Gastrocnemius medialis (tissue), 4 donors: ENCODE data around the gene CELSR3. TPM values are rescaled to one million over a fixed set of nuclear protein-coding genes. Genes with fewer than 3 reads are reported as not detected.

ENCODE experiments used
- ATAC-seq, 2 donors: fragments of 150-250 bp; one replicate each; pipeline ENCODE4 v1.9.1; 2016
- DNase-seq, 2 donors: peaks; one replicate each; pipeline ENCODE4 v3.0.0-alpha.2; 2019
- H3K27ac ChIP-seq, 4 donors: fragments of 200-600 bp; sonication (generic); 1 replicate in 1 of 4; 2 replicates in 3 of 4; pipeline ENCODE4 v1.5.1; 2016 to 2018; ENCODE audit warnings: mild to moderate bottlenecking in 2 of 4, moderate library complexity in 1 of 4
- H3K27me3 ChIP-seq, 3 donors: fragments of 200-600 bp; sonication (generic) in 2 of 3; 1 replicate in 1 of 3; 2 replicates in 2 of 3; pipeline versions ENCODE4 v1.5.1 to v1.6.0; 2016 to 2019; ENCODE audit warnings: mild to moderate bottlenecking in 1 of 3, moderate library complexity in 1 of 3
- H3K36me3 ChIP-seq, 2 donors: fragments of 200-600 bp; sonication (generic) in 1 of 2; one replicate each; pipeline ENCODE4 v1.5.1; 2017 to 2018
- H3K4me1 ChIP-seq, 2 donors: fragments of 200-600 bp; sonication (generic) in 1 of 2; one replicate each; pipeline ENCODE4 v1.5.1; 2016 to 2017; ENCODE audit warnings: mild to moderate bottlenecking in 2 of 2
- H3K4me3 ChIP-seq, 4 donors: fragments of 200-600 bp; sonication (generic) in 3 of 4; 1 replicate in 1 of 4; 2 replicates in 3 of 4; pipeline ENCODE4 v1.5.1; 2016 to 2019; ENCODE audit warnings: mild to moderate bottlenecking in 2 of 4
- H3K9me3 ChIP-seq, 3 donors: fragments of 200-600 bp; sonication (generic) in 2 of 3; 1 replicate in 1 of 3; 2 replicates in 2 of 3; pipeline ENCODE4 v1.5.1; 2016 to 2019
- CTCF ChIP-seq, 5 experiments: fragments of 450-650 bp in 3 of 5; fragments of 200-600 bp in 2 of 5; sonication (generic) in 2 of 5; IDR thresholded peaks in 4 of 5; conservative IDR thresholded peaks in 1 of 5; 1 replicate in 4 of 5; 2 replicates in 1 of 5; pipeline ENCODE4 v1.5.1; 2016 to 2019; ENCODE audit warnings: antibody characterized with exemption in 5 of 5, mild to moderate bottlenecking in 3 of 5, moderate library complexity in 3 of 5
- POLR2A ChIP-seq, 2 donors: fragments of 450-650 bp; IDR thresholded peaks; one replicate each; pipeline ENCODE4 v1.6.1; 2017; ENCODE audit warnings: antibody characterized with exemption in 2 of 2, mild to moderate bottlenecking in 2 of 2, moderate library complexity in 2 of 2
- in situ Hi-C, 4 donors: fragments of 200-750 bp; cut with MboI; loops; one replicate each; pipeline versions ENCODE4 v1.15.0 to v1.8.0; 2017; ENCODE audit warnings: low sequenced_read_pairs in 4 of 4
- intact Hi-C: fragments of 100-400 bp; cut with DNase I; formaldehyde crosslinking; loops from one replicate; pipeline ENCODE4 v1.15.1; 2023; ENCODE audit warnings: low total_unique reads
- total RNA-seq, 4 donors: library from RNA; depleted of rRNA; stranded (reverse); fragments of >200 nt; gene quantifications; one replicate each; pipeline versions ENCODE4 v1.1.0 to v1.2.3, GENCODE V29; 2016

Gene CELSR3
- total RNA-seq, 4 donors from 2014 or later = 0.02 to 0.25 (median 0.05) TPM; not detected in 1

- H3K9me3 ChIP-seq = no peaks in the 10 kb centered on the region
- TF ChIP-seq CTCF (IDR thresholded peaks at IDR 0.05 in 4 of 5, conservative IDR thresholded peaks at IDR 0.05 in 1 of 5) = no peak
- TF ChIP-seq POLR2A (IDR thresholded peaks at IDR 0.05) = no peak
- no peak for DNase-seq
- H3K27ac ChIP-seq = no peak overlapping the region
- H3K4me3 ChIP-seq = no peak overlapping the region
- ATAC-seq = no peak
- intact Hi-C loops = no loop called here
- H3K36me3 ChIP-seq = no peaks in the 10 kb centered on the region
- no peaks in the 10 kb centered on the region for H3K4me1 ChIP-seq
- in situ Hi-C loops = no loop called here
- no peaks in the 10 kb centered on the region for H3K27me3 ChIP-seq
Measured at GRCh38 chr3:48644898-48645760, 17.6 kb downstream of the CELSR3 start.

GRCh38 chr3:48642605-48643004 lies 20.1 kb downstream of the CELSR3 start:
- TF ChIP-seq CTCF (IDR thresholded peaks at IDR 0.05 in 4 of 5, conservative IDR thresholded peaks at IDR 0.05 in 1 of 5) (no peak), POLR2A (IDR thresholded peaks at IDR 0.05) (no peak)
- in situ Hi-C loops = no loop called here

GRCh38 chr3:48641396-48641795 lies 21.3 kb downstream of the CELSR3 start:
- in situ Hi-C loops (no loop called here), intact Hi-C loops (no loop called here)
- DNase-seq = no peak
- Histone ChIP-seq H3K4me3 (no peak overlapping the region), H3K27me3 (no peaks in the 10 kb centered on the region), H3K27ac (no peak overlapping the region), H3K4me1 (peaks cover 4 to 5% of the 10 kb centered on the region in 2 donors), H3K9me3 (no peaks in the 10 kb centered on the region), H3K36me3 (no peaks in the 10 kb centered on the region)
- ATAC-seq = no peak
- TF ChIP-seq POLR2A (IDR thresholded peaks at IDR 0.05) (no peak), CTCF (IDR thresholded peaks at IDR 0.05 in 4 of 5, conservative IDR thresholded peaks at IDR 0.05 in 1 of 5) (no peak)

More at GRCh38 chr3:48642605-48643004, 20.1 kb downstream of the CELSR3 start:
- intact Hi-C loops = no loop called here
- no peak for DNase-seq
- ATAC-seq = no peak
- Histone ChIP-seq H3K4me3 (no peak overlapping the region), H3K27me3 (no peaks in the 10 kb centered on the region), H3K9me3 (no peaks in the 10 kb centered on the region), H3K36me3 (no peaks in the 10 kb centered on the region), H3K27ac (no peak overlapping the region), H3K4me1 (no peaks in the 10 kb centered on the region)

- Histone ChIP-seq H3K9me3 (no peaks in the 10 kb centered on the region), H3K27ac (no peak overlapping the region), H3K27me3 (no peaks in the 10 kb centered on the region), H3K4me1 (peaks cover 11 to 14% of the 10 kb centered on the region in 2 donors), H3K4me3 (no peak overlapping the region), H3K36me3 (no peaks in the 10 kb centered on the region)
- TF ChIP-seq POLR2A (IDR thresholded peaks at IDR 0.05) = no peak
- TF ChIP-seq CTCF (IDR thresholded peaks at IDR 0.05 in 4 of 5, conservative IDR thresholded peaks at IDR 0.05 in 1 of 5) = no peak
- no peak for DNase-seq
- no peak for ATAC-seq
- intact Hi-C loops = no loop called here
- in situ Hi-C loops = no loop called here
Measured at GRCh38 chr3:48639944-48640606, 22.6 kb downstream of the CELSR3 start.
